Fibroblast of the aortic adventitia (primary cell): ENCODE measurements around the gene COL4A2. TPM values are rescaled to one million over a fixed set of nuclear protein-coding genes. Genes with fewer than 3 reads are reported as not detected.

Source experiments
- DNase-seq: peaks from one replicate; pipeline ENCODE4 v3.0.0-alpha.2; 2010; ENCODE audit warnings: low read depth
- H3K4me3 ChIP-seq: 2 replicates; pipeline ENCODE4 v1.5.1; 2011; ENCODE audit warnings: low read depth, mild to moderate bottlenecking, control low read depth, low read length, moderate library complexity
- CTCF ChIP-seq: IDR thresholded peaks from 2 replicates; pipeline ENCODE4 v1.5.1; 2011; ENCODE audit warnings: mild to moderate bottlenecking, low read length, control low read depth, inconsistent platforms; ENCODE audit not compliant: insufficient read depth
- total RNA-seq: library from RNA; depleted of rRNA; stranded (reverse); fragments of >200 nt; gene quantifications from 2 replicates; pipeline ENCODE4 v1.2.3, GENCODE V29; 2012; ENCODE audit warnings: low replicate concordance

The COL4A2 gene
- total RNA-seq, 1 donor: 53.3 TPM

DNA sequence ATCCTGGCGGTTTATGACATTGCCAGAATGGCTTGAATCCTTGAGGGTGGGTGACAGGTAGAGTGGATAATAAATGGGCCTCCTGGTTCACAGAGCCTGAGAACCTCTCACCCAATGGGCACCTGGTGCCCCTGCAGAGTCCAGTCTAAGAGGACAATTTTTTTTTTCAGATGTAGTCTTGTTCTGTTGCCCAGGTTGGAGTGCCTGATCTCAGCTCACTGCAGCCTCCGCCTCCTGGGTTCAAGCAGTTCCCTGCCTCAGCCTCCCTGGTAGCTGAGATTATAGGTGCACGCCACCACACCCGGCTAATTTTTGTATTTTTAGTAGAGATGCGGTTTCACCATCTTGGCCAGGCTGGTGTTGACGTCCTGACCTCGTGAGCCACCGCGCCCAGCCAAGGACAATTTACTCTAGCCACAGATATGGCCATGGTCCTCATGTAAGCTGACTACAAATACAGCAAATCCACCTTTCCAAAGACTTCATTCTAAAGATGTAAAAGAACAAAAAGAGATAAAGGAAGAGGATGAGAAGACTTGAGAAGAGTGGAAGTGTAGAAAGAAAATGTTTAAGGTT lies 33.0 kb downstream of the COL4A2 start:
- no peak for DNase-seq
- no peak overlapping the region for H3K4me3 ChIP-seq
- no peak for TF ChIP-seq CTCF

DNA sequence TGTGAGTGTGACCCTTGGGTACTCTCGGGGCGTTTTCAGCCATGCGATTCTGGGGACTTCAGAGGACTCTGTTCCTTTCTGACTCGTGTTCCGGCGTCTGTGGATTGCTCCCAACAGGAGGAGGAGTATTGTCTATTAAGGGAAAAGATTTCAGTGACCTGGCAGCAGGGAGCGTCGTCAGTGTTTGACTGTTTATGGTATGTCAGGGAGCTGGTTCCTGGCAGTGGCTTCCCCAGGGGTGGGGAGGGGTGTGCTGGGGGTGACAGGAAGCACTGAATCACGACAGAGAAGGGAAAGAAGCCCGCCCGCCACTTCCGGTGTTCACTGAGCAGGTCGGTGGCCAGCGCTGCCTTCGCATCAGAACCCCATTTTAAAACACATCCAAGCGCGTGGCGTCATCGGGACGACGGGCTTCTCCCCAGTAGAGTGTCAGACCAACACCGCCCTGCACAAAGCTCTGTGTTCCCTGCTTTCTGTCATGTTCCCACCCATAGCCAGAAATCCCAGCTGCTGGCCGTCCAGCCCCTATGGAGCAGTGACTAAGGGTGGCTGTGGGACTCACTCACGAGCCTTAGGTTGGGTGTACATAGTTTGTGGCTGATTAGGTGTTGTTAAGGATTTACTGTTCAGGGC lies 33.8 kb downstream of the COL4A2 start:
- DNase-seq: peak; percentile 13
- no peak overlapping the region for H3K4me3 ChIP-seq

DNA sequence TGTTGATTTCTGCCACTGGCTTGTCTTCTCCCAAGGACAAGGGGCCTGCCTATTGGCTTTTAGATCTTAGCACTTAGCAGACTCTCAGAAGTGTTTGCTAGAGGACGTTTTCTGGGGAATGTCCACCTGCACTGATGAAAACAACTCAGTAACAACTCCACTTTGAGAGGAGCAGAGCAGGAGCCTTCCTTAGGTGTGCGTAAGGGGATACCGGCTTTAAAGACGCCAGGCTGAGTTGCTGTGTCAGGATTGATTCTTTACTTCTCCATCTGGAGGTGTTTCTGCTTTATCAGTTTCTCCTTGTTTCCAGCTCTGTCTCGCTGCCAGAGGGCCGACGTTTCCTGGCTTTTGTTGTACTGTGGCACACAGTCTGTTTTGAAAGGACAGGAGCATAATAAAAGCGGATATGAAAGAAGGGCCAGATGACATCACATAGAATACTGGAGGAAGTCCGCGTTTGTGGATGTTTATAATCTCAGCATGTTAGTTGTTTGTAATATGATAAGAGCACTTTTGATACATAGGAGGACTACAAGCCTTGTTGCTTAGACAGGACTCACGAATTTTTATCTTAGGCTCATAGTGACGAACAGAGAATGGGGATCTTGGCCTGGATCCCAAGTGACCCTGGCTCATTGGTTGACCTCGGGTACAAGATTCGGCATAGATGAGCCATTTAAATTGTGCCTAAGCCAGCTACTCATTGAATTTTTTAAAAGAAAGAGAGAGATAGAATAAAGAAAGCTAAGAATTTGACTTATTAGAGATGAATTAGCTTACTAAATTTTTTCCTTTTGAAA lies 34.6 kb downstream of the COL4A2 start:
- no peak overlapping the region for H3K4me3 ChIP-seq
- peak; percentile 23 for DNase-seq
- no peak for TF ChIP-seq CTCF

More for the DNA sequence above, 33.8 kb downstream of the COL4A2 start:
- TF ChIP-seq CTCF: no peak

DNA sequence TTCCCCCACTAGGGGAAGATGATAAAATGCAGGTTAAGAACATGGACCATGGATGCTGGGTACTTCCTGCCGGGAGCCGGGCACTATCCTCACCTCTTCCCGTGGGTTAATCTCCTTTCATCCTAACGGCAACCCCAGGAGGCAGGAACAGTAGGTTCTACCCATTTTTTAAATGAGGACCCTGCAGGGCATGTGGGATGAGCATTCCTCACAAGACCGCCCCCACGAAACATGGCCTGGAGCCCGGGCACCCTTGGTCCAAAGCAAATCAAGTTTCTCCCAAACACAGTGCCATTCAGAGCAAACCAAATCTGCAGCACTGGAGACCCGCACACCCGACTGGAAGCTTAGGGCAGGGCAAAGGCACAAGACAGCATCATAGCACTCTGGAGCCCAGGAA lies 35.4 kb downstream of the COL4A2 start:
- TF ChIP-seq CTCF: no peak
- no peak for DNase-seq
- H3K4me3 ChIP-seq: no peak overlapping the region

GRCh38 chr13:110343241-110343865 lies 36.3 kb downstream of the COL4A2 start:
- H3K4me3 ChIP-seq: no peak overlapping the region
- DNase-seq: no peak
- TF ChIP-seq CTCF: no peak

- DNase-seq: no peak
- H3K4me3 ChIP-seq: no peak overlapping the region
- TF ChIP-seq CTCF: no peak
Measured at GRCh38 chr13:110344320-110344719, 37.2 kb downstream of the COL4A2 start.
